Astrocyte (in vitro differentiated cells and primary cell): ENCODE results near the gene DNAJC22. TPM values are rescaled to one million over a fixed set of nuclear protein-coding genes. Genes with fewer than 3 reads are reported as not detected.
A peak's percentile ranks its signal among the peaks of the same experiment; 100 is the strongest.

Experiments
- DNase-seq: peaks from one replicate; pipeline ENCODE4 v3.0.0-alpha.2; 2010; ENCODE audit warnings: low read depth
- FAIRE-seq: peaks from 2 replicates; lab custom pipeline; 2011; peaks lifted over from hg19 to GRCh38; lab: Jason Lieb, UNC
- H2AFZ ChIP-seq: 2 replicates; pipeline ENCODE4 v1.6.0; 2012; ENCODE audit warnings: low read depth, low read length, inconsistent platforms
- H3K27ac ChIP-seq: 2 replicates; pipeline ENCODE4 v1.5.1; 2011; ENCODE audit warnings: low read depth, low read length, inconsistent platforms
- H3K27me3 ChIP-seq: 2 replicates; pipeline ENCODE4 v1.6.0; 2011; ENCODE audit warnings: low read length, inconsistent platforms; ENCODE audit not compliant: insufficient read depth
- H3K36me3 ChIP-seq: 2 replicates; pipeline ENCODE4 v1.5.1; 2011; ENCODE audit warnings: low read length, inconsistent platforms; ENCODE audit not compliant: insufficient read depth
- H3K4me1 ChIP-seq: 2 replicates; pipeline ENCODE4 v1.5.1; 2011; ENCODE audit warnings: low read length, inconsistent platforms; ENCODE audit not compliant: insufficient read depth
- H3K4me2 ChIP-seq: 2 replicates; pipeline ENCODE4 v1.6.0; 2012; ENCODE audit warnings: low read length, inconsistent platforms
- H3K4me3 ChIP-seq: 2 replicates; pipeline ENCODE4 v1.5.1; 2011; ENCODE audit warnings: low read depth, mild to moderate bottlenecking, low read length, inconsistent platforms; ENCODE audit not compliant: insufficient read depth
- H3K79me2 ChIP-seq: 2 replicates; pipeline ENCODE4 v1.6.0; 2012; ENCODE audit warnings: mild to moderate bottlenecking, low read length, inconsistent platforms; ENCODE audit not compliant: insufficient read depth
- H3K9ac ChIP-seq: 2 replicates; pipeline ENCODE4 v1.6.0; 2012; ENCODE audit warnings: mild to moderate bottlenecking, low read length, inconsistent platforms
- H3K9me3 ChIP-seq: 2 replicates; pipeline ENCODE4 v1.5.1; 2012; ENCODE audit warnings: low read depth, mild to moderate bottlenecking, low read length, inconsistent platforms; ENCODE audit not compliant: insufficient read depth
- H4K20me1 ChIP-seq: 2 replicates; pipeline ENCODE4 v1.6.0; 2012; ENCODE audit warnings: low read length, inconsistent platforms; ENCODE audit not compliant: insufficient read depth
- H3K27ac Mint-ChIP-seq: one replicate; pipeline ENCODE4 v1.8.0; 2021; ENCODE audit warnings: mild to moderate bottlenecking, mixed read lengths; ENCODE audit not compliant: unreplicated experiment
- H3K27me3 Mint-ChIP-seq: one replicate; pipeline ENCODE4 v1.8.0; 2021; ENCODE audit warnings: low read depth, mixed read lengths; ENCODE audit not compliant: unreplicated experiment
- H3K36me3 Mint-ChIP-seq: one replicate; pipeline ENCODE4 v1.8.0; 2021; ENCODE audit warnings: low read depth, mixed read lengths; ENCODE audit not compliant: unreplicated experiment
- H3K4me1 Mint-ChIP-seq: one replicate; pipeline ENCODE4 v1.8.0; 2021; ENCODE audit warnings: low read depth, mixed read lengths; ENCODE audit not compliant: unreplicated experiment
- H3K4me3 Mint-ChIP-seq: one replicate; pipeline ENCODE4 v1.8.0; 2021; ENCODE audit warnings: mild to moderate bottlenecking, moderate library complexity, mixed read lengths; ENCODE audit not compliant: unreplicated experiment
- H3K9me3 Mint-ChIP-seq: one replicate; pipeline ENCODE4 v1.8.0; 2021; ENCODE audit warnings: mild to moderate bottlenecking, mixed read lengths; ENCODE audit not compliant: unreplicated experiment
- CTCF ChIP-seq: IDR thresholded peaks from 2 replicates; pipeline ENCODE4 v1.5.1; 2011; ENCODE audit warnings: low read depth, mild to moderate bottlenecking, inconsistent platforms, low read length, moderate library complexity; ENCODE audit not compliant: insufficient read depth
- EZH2 ChIP-seq: IDR thresholded peaks from 2 replicates; pipeline ENCODE4 v1.6.1; 2012; ENCODE audit warnings: mild to moderate bottlenecking, low read length, inconsistent platforms; ENCODE audit not compliant: insufficient read depth
- total RNA-seq: library from RNA; stranded (reverse); gene quantifications from 2 replicates; pipeline ENCODE4 v1.2.1, GENCODE V29; 2021

The DNAJC22 gene
- total RNA-seq, 1 donor from 2014 or later, result 0.52 TPM

- Histone ChIP-seq H3K36me3 (no peaks in the 10 kb centered on the region), H3K79me2 (no peaks in the 10 kb centered on the region), H3K27me3 (peaks cover 71% of the 10 kb centered on the region), H3K4me2 (peak overlapping the region; percentile 78), H3K9ac (no peak overlapping the region), H3K27ac (no peak overlapping the region), H3K4me1 (peaks cover 24% of the 10 kb centered on the region), H3K9me3 (no peaks in the 10 kb centered on the region), H3K4me3 (no peak overlapping the region), H2AFZ (peak overlapping the region; percentile 61), H4K20me1 (no peaks in the 10 kb centered on the region)
- H3K36me3 Mint-ChIP-seq, result peaks cover 4% of the 10 kb centered on the region
- peaks cover 5% of the 10 kb centered on the region for H3K4me1 Mint-ChIP-seq
- H3K4me3 Mint-ChIP-seq, result no peak overlapping the region
- peaks cover 3% of the 10 kb centered on the region for H3K9me3 Mint-ChIP-seq
- no peak for FAIRE-seq
- no peak overlapping the region for H3K27ac Mint-ChIP-seq
- DNase-seq, result no peak
- no peak for TF ChIP-seq CTCF
- TF ChIP-seq EZH2, result no peak
- H3K27me3 Mint-ChIP-seq, result peaks cover 83% of the 10 kb centered on the region
Measured at GRCh38 chr12:49341777-49342065, 5.0 kb upstream of the DNAJC22 start.

GRCh38 chr12:49342066-49342913 lies 4.4 kb upstream of the DNAJC22 start:
- DNase-seq (peak; percentile 39), FAIRE-seq (no peak)
- H3K27me3 ChIP-seq, result peaks cover 69% of the 10 kb centered on the region
- no peaks in the 10 kb centered on the region for H3K79me2 ChIP-seq
- H3K9ac ChIP-seq, result peak overlapping the region; percentile 17
- H3K36me3 ChIP-seq, result no peaks in the 10 kb centered on the region
- H3K9me3 ChIP-seq, result no peaks in the 10 kb centered on the region
- H3K4me3 ChIP-seq, result peak overlapping the region; percentile 35
- H2AFZ ChIP-seq, result peak overlapping the region; percentile 61
- peak overlapping the region; percentile 78 for H3K4me2 ChIP-seq
- H3K4me1 Mint-ChIP-seq, result peaks cover 5% of the 10 kb centered on the region
- H3K27ac Mint-ChIP-seq, result no peak overlapping the region
- peaks cover 2% of the 10 kb centered on the region for H3K9me3 Mint-ChIP-seq
- no peak overlapping the region for H3K27ac ChIP-seq
- no peak overlapping the region for H3K4me3 Mint-ChIP-seq
- peaks cover 30% of the 10 kb centered on the region for H3K4me1 ChIP-seq
- peak; percentile 94 for TF ChIP-seq EZH2
- TF ChIP-seq CTCF, result peak; percentile 73
- H3K36me3 Mint-ChIP-seq, result peaks cover 4% of the 10 kb centered on the region
- H3K27me3 Mint-ChIP-seq, result peaks cover 83% of the 10 kb centered on the region
- no peaks in the 10 kb centered on the region for H4K20me1 ChIP-seq
